PFSK-1 (cell line): ENCODE data around the gene RNF220.

Experiments
- POLR2AphosphoS5 ChIP-seq: IDR thresholded peaks from 2 replicates; pipeline ENCODE4 v1.6.1; 2012; ENCODE audit warnings: low read depth, mild to moderate bottlenecking, control low read depth, low read length, moderate library complexity
- REST ChIP-seq, 2 experiments: IDR thresholded peaks; 2 replicates each; pipeline versions ENCODE4 v1.6.1 to v1.8.0; 2011 to 2012; ENCODE audit warnings: low read depth in 2 of 2, low read length in 2 of 2, control low read depth in 1 of 2, inconsistent platforms in 1 of 2, mild to moderate bottlenecking in 1 of 2, moderate library complexity in 1 of 2; ENCODE audit not compliant: insufficient read depth in 1 of 2
- SIN3A ChIP-seq: IDR thresholded peaks from 2 replicates; pipeline ENCODE4 v1.6.1; 2012; ENCODE audit warnings: mild to moderate bottlenecking, low read length, moderate library complexity, borderline replicate concordance; ENCODE audit not compliant: insufficient read depth
- TAF1 ChIP-seq: IDR thresholded peaks from 2 replicates; pipeline ENCODE4 v1.6.1; 2012; ENCODE audit warnings: low read length, control low read depth, borderline replicate concordance; ENCODE audit not compliant: insufficient read depth

DNA sequence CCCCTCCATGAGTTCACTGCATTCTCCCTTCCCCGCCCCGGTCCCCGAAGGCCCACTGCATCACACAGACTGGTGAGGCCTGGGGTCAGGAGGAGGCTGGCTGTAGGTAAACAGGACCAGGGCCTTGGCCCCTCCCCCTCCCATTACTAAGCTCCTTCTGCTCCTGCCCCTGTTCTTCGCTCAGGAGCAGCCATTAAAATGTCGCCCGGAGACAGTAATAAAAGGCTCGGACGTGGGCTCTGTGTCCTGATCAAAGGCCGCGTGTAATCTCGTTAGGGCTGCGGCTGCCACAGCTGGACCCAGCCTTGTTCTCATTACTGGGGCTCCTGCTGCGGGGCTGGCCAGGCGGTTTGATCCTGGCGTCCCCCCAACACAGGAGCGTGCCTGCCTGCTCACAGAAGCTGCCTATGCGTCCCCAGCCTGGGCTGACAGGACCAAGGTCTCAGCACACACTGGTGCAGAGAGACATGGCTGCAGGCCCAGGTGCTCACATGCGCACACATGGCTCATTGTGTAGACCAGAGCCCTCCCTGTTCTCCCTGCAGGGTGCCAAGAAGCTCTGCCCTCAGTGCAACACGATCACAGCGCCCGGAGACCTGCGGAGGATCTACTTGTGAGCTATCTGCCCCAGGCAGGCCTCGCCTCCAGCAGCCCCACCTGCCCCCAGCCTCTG lies 245.2 kb downstream of the RNF220 start:
- TF ChIP-seq POLR2AphosphoS5 (no peak), TAF1 (no peak), REST (IDR thresholded peaks at IDR 0.05; ENCODE audit: insufficient read depth in 1 of 2, low read depth in 2 of 2, low read length in 2 of 2) (no peak), SIN3A (no peak)
